ENCODE results near the gene STK10.

The STK10 gene

GRCh38 chr5:172167895-172168294 lies 20.1 kb downstream of the STK10 start:
- in situ Hi-C loops (cut with MboI; ENCODE audit: low pct_unique_long_range_greater_than_20kb, low sequenced_read_pairs, unreplicated experiment), result no loop called here
- TF ChIP-seq CTCF (IDR thresholded peaks at IDR 0.05; ENCODE audit: extremely low read depth, insufficient read depth, missing control alignments), result no peak
- DNase-seq (ENCODE audit: low spot score), result no peak

- no peak for TF ChIP-seq CTCF (IDR thresholded peaks at IDR 0.05; ENCODE audit: extremely low read depth, insufficient read depth, missing control alignments)
- in situ Hi-C loops (cut with MboI; ENCODE audit: low pct_unique_long_range_greater_than_20kb, low sequenced_read_pairs, unreplicated experiment), result no loop called here
- no peak for DNase-seq (ENCODE audit: low spot score)
Observed at GRCh38 chr5:172166030-172166826, 21.8 kb downstream of the STK10 start.

- DNase-seq (ENCODE audit: low spot score), result no peak
- TF ChIP-seq CTCF (IDR thresholded peaks at IDR 0.05; ENCODE audit: extremely low read depth, insufficient read depth, missing control alignments), result no peak
- in situ Hi-C loops (cut with MboI; ENCODE audit: low pct_unique_long_range_greater_than_20kb, low sequenced_read_pairs, unreplicated experiment), result no loop called here
Observed at GRCh38 chr5:172165465-172165864, 22.6 kb downstream of the STK10 start.

- in situ Hi-C loops (cut with MboI; ENCODE audit: low pct_unique_long_range_greater_than_20kb, low sequenced_read_pairs, unreplicated experiment), result no loop called here
- no peak for TF ChIP-seq CTCF (IDR thresholded peaks at IDR 0.05; ENCODE audit: extremely low read depth, insufficient read depth, missing control alignments)
- no peak for DNase-seq (ENCODE audit: low spot score)
Observed at GRCh38 chr5:172164769-172165212, 23.2 kb downstream of the STK10 start.

- no peak for TF ChIP-seq CTCF (IDR thresholded peaks at IDR 0.05; ENCODE audit: extremely low read depth, insufficient read depth, missing control alignments)
- in situ Hi-C loops (cut with MboI; ENCODE audit: low pct_unique_long_range_greater_than_20kb, low sequenced_read_pairs, unreplicated experiment), result no loop called here
- no peak for DNase-seq (ENCODE audit: low spot score)
Observed at GRCh38 chr5:172163346-172163745, 24.7 kb downstream of the STK10 start.

- in situ Hi-C loops (cut with MboI; ENCODE audit: low pct_unique_long_range_greater_than_20kb, low sequenced_read_pairs, unreplicated experiment), result no loop called here
- TF ChIP-seq CTCF (IDR thresholded peaks at IDR 0.05; ENCODE audit: extremely low read depth, insufficient read depth, missing control alignments), result no peak
- no peak for DNase-seq (ENCODE audit: low spot score)
Observed at GRCh38 chr5:172162987-172163343, 25.1 kb downstream of the STK10 start.

Measured in GM13977 (cell line).